Activated T-cell treated with anti-CD3 and anti-CD28 coated beads, Interleukin-2, amount 50 U/mL, for 72 hours (primary cell): ENCODE results near the gene TNRC6C. TPM values are rescaled to one million over a fixed set of nuclear protein-coding genes. Genes with fewer than 3 reads are reported as not detected.
"Not testable (repeated sequence)": the region's sequence is repeated elsewhere in the genome, so short reads cannot be mapped to it uniquely, and the experiment has no call there.

Experiments used
- ATAC-seq, 2 donors: fragments of 150-1000 bp; cut with Tn5 transposase; replicated peaks in 1 of 2; 2 replicates each; pipeline ENCODE4 v1.10.0; 2021; ENCODE audit warnings: moderate library complexity in 2 of 2, mild to moderate bottlenecking in 1 of 2
- DNase-seq, 2 donors: peaks; one replicate each; pipeline ENCODE4 v3.0.0; 2021 to 2022; ENCODE audit warnings: mixed read lengths in 1 of 2
- H3K27ac Mint-ChIP-seq: one replicate; pipeline ENCODE4 v1.8.0; 2022; ENCODE audit warnings: mild to moderate bottlenecking, moderate library complexity, mixed read lengths
- H3K27me3 Mint-ChIP-seq: one replicate; pipeline ENCODE4 v1.8.0; 2022; ENCODE audit warnings: low read depth, mixed read lengths
- H3K36me3 Mint-ChIP-seq, 2 donors: one replicate each; pipeline ENCODE4 v1.8.0; 2022; ENCODE audit warnings: mixed read lengths in 2 of 2, mild to moderate bottlenecking in 1 of 2; ENCODE audit not compliant: insufficient read depth in 2 of 2
- H3K4me1 Mint-ChIP-seq: one replicate; pipeline ENCODE4 v1.8.0; 2022; ENCODE audit warnings: low read depth, mixed read lengths
- H3K4me3 Mint-ChIP-seq, 2 donors: one replicate each; pipeline ENCODE4 v1.8.0; 2022; ENCODE audit warnings: mild to moderate bottlenecking in 2 of 2, mixed read lengths in 2 of 2, moderate library complexity in 2 of 2
- H3K9me3 Mint-ChIP-seq, 2 donors: one replicate each; pipeline ENCODE4 v1.8.0; 2022; ENCODE audit warnings: mixed read lengths in 2 of 2
- total RNA-seq, 2 donors: library from RNA; stranded (reverse); gene quantifications; one replicate each; pipeline ENCODE4 v1.2.3, GENCODE V29; 2022

The TNRC6C gene
- total RNA-seq, 2 donors from 2014 or later, result 26.5 to 30.5 TPM

DNA sequence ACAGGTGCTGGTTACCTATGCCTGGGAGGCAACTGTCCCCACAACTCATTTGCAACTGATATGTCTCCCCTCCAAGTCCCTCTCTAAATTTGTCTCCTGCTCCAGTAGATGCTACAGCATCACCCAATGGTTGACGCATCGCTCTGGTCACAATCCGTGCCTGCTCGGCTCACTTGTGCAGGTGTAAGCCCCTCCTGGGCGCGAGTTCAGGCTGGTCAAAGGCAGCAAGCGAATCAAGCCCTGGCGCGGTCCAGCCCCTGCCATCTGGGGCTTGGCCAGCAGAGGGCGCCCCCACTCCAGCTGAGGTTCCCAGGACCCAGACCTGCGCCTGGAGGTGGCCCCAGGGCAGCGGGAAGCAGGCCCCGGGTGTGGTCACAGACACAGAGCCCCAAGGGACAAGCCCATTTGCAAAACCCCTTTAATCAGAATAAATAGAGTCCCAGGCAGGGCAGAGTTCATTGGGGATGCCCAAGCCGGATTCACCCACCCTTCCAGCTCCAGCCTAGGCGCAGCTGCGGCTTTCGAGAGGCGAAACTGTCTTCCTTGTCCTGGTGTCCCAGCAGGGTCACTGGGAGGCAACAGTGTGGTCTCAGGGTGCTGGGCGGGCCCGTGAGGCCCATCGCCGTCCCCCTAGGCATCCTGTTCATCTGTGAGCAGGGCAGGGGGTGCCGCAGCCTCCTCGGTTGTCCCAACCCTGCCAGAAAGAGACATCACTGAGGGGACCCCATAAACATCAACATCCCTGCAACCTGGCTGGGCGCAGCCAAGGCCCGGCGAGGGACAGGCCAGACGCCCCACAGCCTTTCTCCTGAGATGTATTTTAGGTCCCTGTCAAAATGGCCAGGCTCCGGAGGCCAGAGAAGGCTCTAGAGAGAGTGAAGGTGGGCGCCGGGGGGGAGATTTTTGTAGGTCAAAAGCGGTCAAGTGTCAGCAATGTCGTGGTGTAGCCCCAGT lies 154.3 kb downstream of the TNRC6C start:
- Mint-ChIP-seq H3K4me1 (peaks cover 34% of the 10 kb centered on the region), H3K27ac (peak overlapping the region; percentile 72), H3K36me3 (peaks cover 4 to 11% of the 10 kb centered on the region in 2 donors), H3K9me3 (no peaks in the 10 kb centered on the region), H3K4me3 (peak overlapping the region in 1 of 2 donors; percentile 56), H3K27me3 (no peaks in the 10 kb centered on the region)
- DNase-seq, result peak; percentile 79 to 90
- ATAC-seq, result peak; percentile 62 to 65

DNA sequence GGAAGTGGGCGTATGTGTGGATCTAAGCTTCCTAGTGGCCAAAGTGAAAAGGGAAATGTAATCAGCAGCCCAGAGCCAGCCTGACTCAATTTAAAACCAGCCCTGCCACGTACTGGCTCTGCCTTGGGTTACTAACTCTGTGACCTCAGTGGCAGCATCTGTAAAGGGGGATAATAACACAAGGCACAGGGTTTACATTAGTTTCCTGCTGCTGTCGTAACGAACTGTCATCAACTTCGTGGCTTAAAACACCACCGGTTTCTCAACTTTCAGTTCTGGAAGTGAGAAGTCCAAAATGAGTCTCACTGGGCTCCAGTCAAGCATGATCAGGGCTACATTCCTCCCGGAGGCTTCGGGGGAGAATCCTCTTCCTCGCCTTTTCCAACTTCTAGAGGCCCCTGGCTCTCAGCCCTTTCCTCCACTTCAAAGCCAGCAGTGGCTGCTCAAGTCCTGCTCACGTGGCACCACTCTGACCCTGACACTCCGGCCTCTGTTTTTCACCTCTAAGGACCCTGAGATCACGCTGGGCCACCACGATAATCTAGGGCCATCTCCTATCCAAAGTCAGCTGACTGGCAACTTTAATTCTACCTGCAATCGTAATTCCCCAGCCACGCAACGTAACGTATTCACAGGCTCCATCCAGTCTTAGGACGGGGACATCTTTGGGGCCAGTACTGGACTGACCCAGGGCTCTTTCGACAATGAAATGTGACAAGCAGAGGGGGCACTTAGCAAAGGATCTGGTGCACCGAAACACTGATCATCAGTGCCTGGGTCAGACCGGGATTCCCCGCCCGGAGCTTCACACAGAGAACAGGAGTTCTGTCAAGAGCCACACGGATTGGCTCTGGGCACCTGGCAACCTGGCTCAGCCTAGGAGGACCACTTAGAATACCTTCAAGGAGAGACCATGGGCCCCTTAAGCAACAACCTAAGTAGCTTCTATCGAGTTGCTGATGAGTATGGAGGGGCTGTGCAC lies 155.6 kb downstream of the TNRC6C start:
- Mint-ChIP-seq H3K27ac (peak overlapping the region; percentile 38), H3K4me1 (peaks cover 35% of the 10 kb centered on the region), H3K4me3 (peak overlapping the region; percentile 49 to 56), H3K27me3 (no peaks in the 10 kb centered on the region), H3K9me3 (no peaks in the 10 kb centered on the region), H3K36me3 (peaks cover 4 to 11% of the 10 kb centered on the region in 2 donors)
- ATAC-seq (peak; percentile 81 to 92), DNase-seq (peak; percentile 61 to 66)

DNA sequence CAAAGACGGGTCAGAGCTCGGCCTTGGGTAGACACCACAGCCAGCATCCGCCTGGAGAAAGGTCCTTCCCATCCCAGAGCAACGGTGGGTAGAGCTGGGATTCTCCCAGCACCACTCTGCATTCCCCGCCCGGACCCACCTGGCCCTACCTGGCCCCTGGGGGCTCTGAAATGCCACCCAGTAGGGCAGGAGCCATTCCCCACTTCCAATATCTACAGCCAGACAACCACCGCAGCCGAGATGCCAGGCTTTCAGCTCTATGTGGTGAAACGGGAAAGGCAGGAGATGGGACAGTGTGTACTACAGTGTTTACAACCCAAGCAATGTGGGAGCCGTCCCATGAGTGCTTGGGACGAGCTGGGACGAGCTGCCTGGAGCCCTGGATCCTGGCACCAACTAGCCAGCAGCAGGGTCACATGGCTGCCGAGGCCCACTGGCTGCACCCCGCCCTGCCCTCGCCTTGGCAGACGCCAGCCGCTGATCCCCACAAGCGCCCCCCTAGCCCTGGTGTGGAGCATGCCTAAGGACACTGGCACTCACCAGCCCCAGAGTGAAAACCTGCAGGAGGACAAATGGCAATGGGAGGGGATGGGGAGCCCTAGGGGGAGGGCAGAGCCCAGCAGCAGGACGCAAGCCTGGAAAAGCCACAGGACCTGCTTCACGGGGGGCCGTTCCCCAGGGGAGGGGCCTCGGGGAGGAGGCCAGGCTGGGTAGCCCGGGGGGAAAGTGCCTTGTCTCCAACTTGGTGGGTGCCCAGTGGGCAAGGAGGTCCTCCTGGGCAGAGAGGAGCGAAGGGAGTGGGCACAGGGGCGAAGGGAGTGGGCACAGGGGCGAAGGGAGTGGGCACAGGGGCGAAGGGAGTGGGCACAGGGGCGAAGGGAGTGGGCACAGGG lies 156.6 kb downstream of the TNRC6C start:
- Mint-ChIP-seq H3K9me3 (no peaks in the 10 kb centered on the region), H3K27me3 (no peaks in the 10 kb centered on the region), H3K27ac (peak overlapping the region; percentile 19), H3K36me3 (peaks cover 4 to 11% of the 10 kb centered on the region in 2 donors), H3K4me3 (no peak overlapping the region), H3K4me1 (peaks cover 36% of the 10 kb centered on the region)
- ATAC-seq (no peak), DNase-seq (no peak)

DNA sequence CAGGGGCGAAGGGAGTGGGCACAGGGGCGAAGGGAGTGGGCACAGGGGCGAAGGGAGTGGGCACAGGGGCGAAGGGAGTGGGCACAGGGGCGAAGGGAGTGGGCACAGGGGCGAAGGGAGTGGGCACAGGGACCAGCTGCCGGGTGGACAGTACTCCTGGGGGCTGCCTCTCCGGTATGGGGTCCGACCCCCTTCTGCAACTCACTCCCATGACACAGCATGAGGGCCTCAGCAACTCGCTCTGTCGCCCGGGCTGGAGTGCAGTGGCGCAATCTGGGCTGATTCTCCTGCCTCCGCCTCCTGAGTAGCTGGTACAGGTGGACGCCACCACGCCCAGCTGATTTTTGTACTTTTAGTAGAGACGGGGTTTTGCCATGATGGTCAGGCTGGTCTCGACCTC lies 157.3 kb downstream of the TNRC6C start:
- H3K36me3 Mint-ChIP-seq, result peaks cover 7 to 11% of the 10 kb centered on the region in 2 donors
- H3K9me3 Mint-ChIP-seq, ATAC-seq, H3K27ac Mint-ChIP-seq, DNase-seq, H3K4me3 Mint-ChIP-seq, H3K27me3 Mint-ChIP-seq: not testable (repeated sequence)
- peaks cover 43% of the 10 kb centered on the region for H3K4me1 Mint-ChIP-seq

DNA sequence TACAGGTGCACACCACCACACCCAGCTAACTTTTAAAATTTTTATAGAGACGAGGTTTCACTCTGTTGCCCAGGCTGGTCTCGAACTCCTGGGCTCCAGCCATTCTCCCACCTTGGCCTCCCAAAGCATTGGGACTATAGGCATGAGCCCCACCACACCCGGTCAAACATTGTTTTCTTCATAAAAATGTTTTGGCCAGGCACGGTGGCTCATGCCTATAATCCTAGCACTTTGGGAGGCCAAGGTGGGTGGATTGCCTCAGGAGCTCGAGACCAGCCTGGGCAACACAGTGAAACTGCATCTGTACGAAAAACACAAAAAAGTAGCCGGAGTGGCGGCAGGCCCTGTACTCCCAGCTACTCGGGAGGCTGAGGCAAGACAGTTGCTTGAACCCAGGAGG lies 157.9 kb downstream of the TNRC6C start:
- Mint-ChIP-seq H3K9me3 (no peaks in the 10 kb centered on the region), H3K27me3 (no peaks in the 10 kb centered on the region), H3K4me1 (peaks cover 49% of the 10 kb centered on the region), H3K36me3 (peaks cover 7 to 11% of the 10 kb centered on the region in 2 donors), H3K27ac (no peak overlapping the region), H3K4me3 (no peak overlapping the region)
- DNase-seq (no peak), ATAC-seq (no peak)

DNA sequence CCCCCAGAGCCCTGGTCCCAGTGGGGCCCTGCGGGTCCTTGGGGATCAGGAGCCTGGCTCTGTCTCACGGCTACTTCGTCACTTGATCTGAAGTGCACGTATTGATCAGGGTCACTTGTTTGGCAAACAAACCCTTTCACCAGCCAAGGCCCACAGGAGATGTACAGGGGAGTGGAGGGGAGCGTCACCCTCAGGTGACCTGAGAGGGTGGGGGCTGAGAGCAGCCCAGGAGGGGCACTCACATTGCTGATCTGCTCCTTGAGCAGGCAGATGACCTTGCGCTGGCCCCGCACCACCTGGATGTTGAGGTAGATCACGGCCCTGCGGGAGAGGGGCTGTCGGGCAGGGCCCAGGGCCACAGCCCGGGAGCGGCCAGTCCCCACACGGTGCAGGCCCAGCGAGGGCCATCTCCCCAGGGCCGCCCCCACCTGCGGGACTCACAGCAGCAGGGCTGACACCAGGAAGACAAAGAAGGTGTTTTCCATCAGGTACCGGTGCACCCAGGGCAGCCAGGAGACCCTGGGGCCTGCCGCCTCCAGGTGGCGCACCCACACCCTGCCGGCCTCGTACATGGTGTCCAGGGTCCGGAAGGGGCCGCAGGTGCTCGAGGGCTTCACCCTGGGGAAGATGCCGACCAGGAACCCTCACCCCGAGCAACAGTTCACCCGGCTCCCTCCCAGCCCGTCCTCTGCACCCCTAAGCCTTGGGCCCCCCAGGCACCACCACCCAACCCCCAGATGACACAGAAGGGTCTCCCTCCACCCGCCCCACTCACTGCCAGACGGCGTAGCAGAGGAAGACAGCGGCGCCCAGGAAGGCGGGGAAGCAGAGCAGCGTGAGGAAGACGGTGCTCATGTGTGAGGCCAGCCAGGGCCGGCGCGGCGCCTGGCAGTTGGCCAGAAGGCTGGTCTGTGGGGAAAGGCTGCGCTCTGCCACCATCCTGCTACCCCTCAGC lies 158.8 kb downstream of the TNRC6C start:
- ATAC-seq, result no peak
- Mint-ChIP-seq H3K27me3 (no peaks in the 10 kb centered on the region), H3K4me3 (no peak overlapping the region), H3K4me1 (peaks cover 58% of the 10 kb centered on the region), H3K9me3 (no peaks in the 10 kb centered on the region), H3K27ac (no peak overlapping the region), H3K36me3 (peaks cover 7 to 11% of the 10 kb centered on the region in 2 donors)
- no peak for DNase-seq

DNA sequence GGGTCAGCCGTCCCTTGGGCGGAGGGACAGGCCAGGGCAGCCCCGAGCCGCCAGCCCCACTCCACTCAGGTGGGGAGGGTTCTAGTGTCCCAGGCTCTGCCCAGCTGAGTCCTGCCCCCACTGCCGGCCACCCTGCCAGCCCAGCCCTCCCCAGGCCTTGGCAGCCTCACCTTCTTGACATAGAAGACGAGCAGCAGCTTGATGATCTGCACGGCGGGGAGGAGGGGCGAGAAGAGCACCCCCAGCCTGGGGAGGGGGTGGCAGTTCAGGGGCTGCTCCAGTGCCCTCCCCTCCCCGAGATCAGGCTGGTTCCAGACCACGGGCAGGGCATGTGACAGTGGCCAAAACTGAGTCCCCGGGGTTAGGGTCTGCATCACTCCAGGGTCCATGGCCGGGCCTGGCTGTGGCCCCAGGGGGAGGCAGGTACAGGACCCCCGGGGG lies 160.3 kb downstream of the TNRC6C start:
- Mint-ChIP-seq H3K4me3 (no peak overlapping the region), H3K9me3 (no peaks in the 10 kb centered on the region), H3K36me3 (peaks cover 13 to 14% of the 10 kb centered on the region in 2 donors), H3K4me1 (peaks cover 59% of the 10 kb centered on the region), H3K27ac (no peak overlapping the region), H3K27me3 (no peaks in the 10 kb centered on the region)
- no peak for DNase-seq
- ATAC-seq, result no peak

DNA sequence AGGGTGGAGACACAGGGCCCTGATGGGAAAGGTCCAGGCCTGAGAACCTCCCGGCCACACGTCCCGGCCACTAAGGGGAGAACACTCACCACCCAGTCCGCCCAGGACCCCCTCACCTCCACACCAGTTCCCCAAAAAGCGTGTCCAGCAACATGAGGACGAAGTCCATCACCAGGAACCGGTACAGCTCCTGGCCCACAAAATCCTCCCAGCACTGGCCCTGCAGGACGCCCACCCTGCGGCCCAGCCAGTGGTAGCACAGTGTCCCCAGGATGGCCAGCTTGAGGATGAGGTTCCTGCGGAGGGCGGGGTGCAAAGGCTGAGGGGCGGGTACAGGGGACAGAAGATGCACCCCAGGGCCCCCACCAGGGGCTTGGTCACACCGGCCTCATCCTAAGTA lies 162.0 kb downstream of the TNRC6C start:
- Mint-ChIP-seq H3K4me3 (peak overlapping the region; percentile 78 to 85), H3K4me1 (peaks cover 55% of the 10 kb centered on the region), H3K27ac (no peak overlapping the region), H3K27me3 (no peaks in the 10 kb centered on the region), H3K36me3 (peaks cover 13 to 16% of the 10 kb centered on the region in 2 donors), H3K9me3 (no peaks in the 10 kb centered on the region)
- ATAC-seq, result no peak
- no peak for DNase-seq

DNA sequence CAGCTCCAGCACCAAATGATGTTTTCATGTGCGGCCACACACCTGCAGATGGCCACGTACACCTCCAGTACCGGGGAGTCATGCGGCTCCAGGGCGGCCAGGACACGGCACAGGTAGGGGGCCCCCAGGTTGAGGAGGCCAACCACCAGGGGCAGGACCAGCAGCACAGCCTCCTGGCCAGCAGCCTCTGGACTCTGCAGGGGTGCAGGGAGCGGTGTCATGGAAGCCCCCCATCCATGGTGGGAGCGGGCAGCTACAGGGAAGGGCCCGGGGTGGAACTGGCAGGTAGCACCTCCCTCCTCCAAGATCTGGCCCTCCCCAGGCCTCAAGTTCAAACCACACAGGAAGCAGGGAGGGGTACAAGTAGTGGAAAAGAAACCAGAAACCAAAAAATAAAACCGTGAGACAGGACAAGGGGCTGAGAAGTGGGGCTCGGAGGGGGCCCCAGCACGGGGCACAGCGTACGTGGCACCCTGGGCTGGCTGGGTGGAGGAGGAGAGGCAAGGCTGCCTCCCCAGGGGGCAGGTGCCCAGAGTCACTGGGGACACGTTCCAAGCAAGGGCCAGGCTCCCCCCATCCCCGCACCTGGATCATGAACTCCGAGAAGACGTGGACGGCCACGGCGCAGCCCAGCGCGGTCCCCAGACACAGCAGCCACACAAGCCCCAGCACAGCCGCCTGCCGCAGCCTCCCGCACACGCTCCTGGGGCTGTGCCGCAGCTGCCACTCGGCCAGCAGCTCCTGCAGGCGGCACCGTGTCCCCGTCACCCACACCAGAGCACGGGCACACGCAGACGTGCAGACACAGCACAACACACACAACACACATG lies 162.7 kb downstream of the TNRC6C start:
- Mint-ChIP-seq H3K4me3 (peak overlapping the region; percentile 78 to 85), H3K4me1 (peaks cover 61% of the 10 kb centered on the region), H3K27ac (peak overlapping the region; percentile 52), H3K27me3 (no peaks in the 10 kb centered on the region), H3K36me3 (peaks cover 13 to 16% of the 10 kb centered on the region in 2 donors), H3K9me3 (no peaks in the 10 kb centered on the region)
- DNase-seq, result peak; percentile 53 to 63
- ATAC-seq, result peak; percentile 49 to 63

DNA sequence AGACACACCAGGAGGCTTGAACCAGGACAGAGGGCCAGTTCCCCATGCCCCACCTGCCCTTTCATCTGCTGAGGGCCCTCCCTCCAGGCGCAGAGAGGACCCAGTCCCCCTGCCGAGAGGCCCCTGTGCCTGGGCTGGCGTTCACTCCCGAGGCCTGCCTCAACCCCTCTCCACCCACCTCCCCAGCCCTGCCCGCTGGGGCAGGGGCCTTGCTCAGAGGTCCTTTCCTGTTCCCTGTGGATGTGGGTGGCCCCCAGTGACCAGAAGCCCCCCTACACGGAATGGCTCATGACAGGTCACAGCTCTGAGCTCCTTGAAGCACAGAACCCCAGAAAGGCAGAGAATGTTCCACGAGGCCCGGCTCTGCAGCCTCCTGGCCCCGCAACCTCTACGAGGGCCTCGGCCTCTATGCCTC lies 163.3 kb downstream of the TNRC6C start:
- H3K36me3 Mint-ChIP-seq, result peaks cover 13 to 16% of the 10 kb centered on the region in 2 donors

More for the DNA sequence above, 163.3 kb downstream of the TNRC6C start:
- DNase-seq (no peak), ATAC-seq (peak; percentile 20 to 23)
- H3K4me3 Mint-ChIP-seq, result peak overlapping the region; percentile 78 to 85
- no peaks in the 10 kb centered on the region for H3K9me3 Mint-ChIP-seq
- no peaks in the 10 kb centered on the region for H3K27me3 Mint-ChIP-seq
- H3K27ac Mint-ChIP-seq, result no peak overlapping the region
- H3K4me1 Mint-ChIP-seq, result peaks cover 68% of the 10 kb centered on the region
